ENCODE data around the gene PGS1. TPM values are rescaled to one million over a fixed set of nuclear protein-coding genes. Genes with fewer than 3 reads are reported as not detected.

The PGS1 gene
- total RNA-seq, 1 experiment from 2014 or later: 42.6 TPM

DNA sequence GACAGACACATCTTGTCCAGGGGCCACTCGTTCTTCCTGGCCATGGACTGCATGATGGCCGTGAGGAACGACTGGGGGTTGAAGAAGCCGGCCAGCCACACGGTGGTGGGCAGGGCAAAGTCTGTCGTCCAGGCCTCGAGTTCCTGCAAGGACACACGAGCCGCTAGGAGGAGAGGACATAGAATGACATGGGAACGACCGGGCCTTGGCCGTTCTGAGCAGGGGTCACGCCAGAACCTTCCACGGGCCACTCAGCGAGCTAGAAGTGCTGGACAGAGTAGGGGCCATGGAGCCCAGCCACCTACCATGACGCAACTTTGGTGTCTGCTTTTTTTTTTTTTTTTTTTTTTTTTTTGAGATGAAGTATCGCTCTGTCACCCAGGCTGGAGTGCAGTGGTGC, 47.0 kb downstream of the PGS1 start:
- DNase-seq: no peak
- no TSS peak for BruUV-seq (replicated peaks)
- Mint-ChIP-seq H3K4me3 (ENCODE audit: low read depth, unreplicated experiment) (no peak overlapping the region), H3K4me1 (ENCODE audit: low read depth, unreplicated experiment) (no peaks in the 10 kb centered on the region), H3K36me3 (ENCODE audit: insufficient read depth, unreplicated experiment) (peaks cover 23% of the 10 kb centered on the region), H3K27me3 (ENCODE audit: unreplicated experiment) (no peaks in the 10 kb centered on the region), H3K27ac (ENCODE audit: unreplicated experiment) (no peak overlapping the region), H3K9me3 (ENCODE audit: low read depth, unreplicated experiment) (no peaks in the 10 kb centered on the region)
- intact Hi-C loops (cut with micrococcal nuclease; ENCODE audit: unreplicated experiment): no loop called here
- CTCF ChIA-PET: interaction anchor here (0.5 to 2.2 kb wide), 2 partner anchors 86 to 174 kb away, joined by 3 to 5 read pairs; no protein-coding TSS in a partner anchor
- no peak for TF ChIP-seq CTCF (IDR thresholded peaks at IDR 0.05; ENCODE audit: unreplicated experiment)

GRCh38 chr17:78426293-78426879, 47.9 kb downstream of the PGS1 start:
- H3K4me1 Mint-ChIP-seq (ENCODE audit: low read depth, unreplicated experiment): no peaks in the 10 kb centered on the region
- H3K9me3 Mint-ChIP-seq (ENCODE audit: low read depth, unreplicated experiment): no peaks in the 10 kb centered on the region
- no peaks in the 10 kb centered on the region for H3K27me3 Mint-ChIP-seq (ENCODE audit: unreplicated experiment)
- DNase-seq: no peak
- no TSS peak for BruUV-seq (replicated peaks)
- CTCF ChIA-PET: no interaction called here
- no peak overlapping the region for H3K27ac Mint-ChIP-seq (ENCODE audit: unreplicated experiment)
- intact Hi-C loops (cut with micrococcal nuclease; ENCODE audit: unreplicated experiment): no loop called here
- H3K36me3 Mint-ChIP-seq (ENCODE audit: insufficient read depth, unreplicated experiment): peaks cover 25% of the 10 kb centered on the region
- no peak overlapping the region for H3K4me3 Mint-ChIP-seq (ENCODE audit: low read depth, unreplicated experiment)
- no peak for TF ChIP-seq CTCF (IDR thresholded peaks at IDR 0.05; ENCODE audit: unreplicated experiment)

DNA sequence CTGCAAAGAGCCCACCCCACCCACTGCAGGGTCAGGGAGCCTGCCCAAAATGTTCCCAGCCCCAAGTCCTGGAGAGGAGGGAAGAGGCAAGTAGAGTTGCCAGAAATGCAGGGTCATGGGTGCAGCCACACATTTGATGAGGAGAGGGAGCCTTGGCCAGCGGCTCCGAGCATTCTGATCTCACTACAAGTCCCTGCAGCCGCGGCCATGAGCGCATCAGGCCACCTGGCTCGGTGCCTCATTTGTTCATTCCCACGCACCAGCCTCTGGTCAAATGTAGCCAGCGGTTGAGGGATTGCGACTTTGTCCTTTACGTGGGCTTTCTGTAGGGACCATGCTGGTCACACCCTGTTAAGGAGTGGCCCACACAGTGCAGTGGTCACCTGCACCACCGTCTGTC, 48.7 kb downstream of the PGS1 start:
- no peak for DNase-seq
- intact Hi-C loops (cut with micrococcal nuclease; ENCODE audit: unreplicated experiment): no loop called here
- no peak for TF ChIP-seq CTCF (IDR thresholded peaks at IDR 0.05; ENCODE audit: unreplicated experiment)
- CTCF ChIA-PET: no interaction called here
- peaks cover 28% of the 10 kb centered on the region for H3K36me3 Mint-ChIP-seq (ENCODE audit: insufficient read depth, unreplicated experiment)
- H3K27ac Mint-ChIP-seq (ENCODE audit: unreplicated experiment): no peak overlapping the region
- H3K4me1 Mint-ChIP-seq (ENCODE audit: low read depth, unreplicated experiment): no peaks in the 10 kb centered on the region
- no peaks in the 10 kb centered on the region for H3K9me3 Mint-ChIP-seq (ENCODE audit: low read depth, unreplicated experiment)
- no TSS peak for BruUV-seq (replicated peaks)
- H3K27me3 Mint-ChIP-seq (ENCODE audit: unreplicated experiment): no peaks in the 10 kb centered on the region
- no peak overlapping the region for H3K4me3 Mint-ChIP-seq (ENCODE audit: low read depth, unreplicated experiment)

DNA sequence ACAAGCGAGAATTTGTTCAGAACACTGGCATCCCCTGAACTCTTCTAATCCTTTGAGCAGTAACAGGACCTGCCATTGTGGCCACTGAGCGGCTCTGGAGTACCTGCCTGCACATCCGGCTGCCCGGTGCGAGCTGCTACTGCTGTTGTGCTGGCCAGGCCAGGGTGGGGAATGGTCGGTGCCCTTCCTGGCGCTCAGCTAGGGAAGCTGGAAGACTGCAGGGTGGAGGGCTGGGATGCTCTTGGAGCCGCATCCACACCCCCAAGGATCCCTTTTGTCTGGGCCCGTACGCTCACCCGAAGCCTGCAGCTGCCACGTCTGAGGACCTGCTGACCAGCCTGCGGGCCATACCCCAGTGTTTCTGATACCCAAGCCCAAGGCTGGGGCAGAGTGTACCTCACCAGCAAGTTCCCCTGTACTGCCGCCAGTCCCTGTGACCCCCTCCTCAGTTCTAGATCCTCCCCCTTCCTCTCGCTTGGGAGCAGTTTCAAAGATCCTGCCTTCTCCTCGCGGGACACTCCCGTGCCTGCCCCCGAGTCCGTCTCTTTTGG, 49.7 kb downstream of the PGS1 start:
- Mint-ChIP-seq H3K4me3 (ENCODE audit: low read depth, unreplicated experiment) (no peak overlapping the region), H3K27ac (ENCODE audit: unreplicated experiment) (no peak overlapping the region), H3K4me1 (ENCODE audit: low read depth, unreplicated experiment) (no peaks in the 10 kb centered on the region), H3K27me3 (ENCODE audit: unreplicated experiment) (no peaks in the 10 kb centered on the region), H3K9me3 (ENCODE audit: low read depth, unreplicated experiment) (no peaks in the 10 kb centered on the region), H3K36me3 (ENCODE audit: insufficient read depth, unreplicated experiment) (peaks cover 28% of the 10 kb centered on the region)
- intact Hi-C loops (cut with micrococcal nuclease; ENCODE audit: unreplicated experiment): no loop called here
- CTCF ChIA-PET: no interaction called here
- no peak for TF ChIP-seq CTCF (IDR thresholded peaks at IDR 0.05; ENCODE audit: unreplicated experiment)
- BruUV-seq (replicated peaks): no TSS peak
- no peak for DNase-seq

Measured in Calu3 (cell line).